Frontal cortex (tissue), 4 donors: ENCODE results near the gene TMEM201. TPM values are rescaled to one million over a fixed set of nuclear protein-coding genes. Genes with fewer than 3 reads are reported as not detected.

ENCODE experiments used
- DNase-seq, 2 donors: peaks; one replicate each; pipeline ENCODE4 v3.0.0; 2012; ENCODE audit warnings: low spot score in 2 of 2
- FAIRE-seq: peaks from 2 replicates; lab custom pipeline; 2012; peaks lifted over from hg19 to GRCh38; lab: Jason Lieb, UNC
- total RNA-seq: library from RNA; depleted of rRNA; stranded (reverse); fragments of >200 nt; gene quantifications from one replicate; pipeline ENCODE4 v1.2.3, GENCODE V29; 2014
- donor health status: control.
- donor health status: control.
- donor health status: control.

The TMEM201 gene
- total RNA-seq, 1 donor from 2014 or later = 3.7 TPM

DNA sequence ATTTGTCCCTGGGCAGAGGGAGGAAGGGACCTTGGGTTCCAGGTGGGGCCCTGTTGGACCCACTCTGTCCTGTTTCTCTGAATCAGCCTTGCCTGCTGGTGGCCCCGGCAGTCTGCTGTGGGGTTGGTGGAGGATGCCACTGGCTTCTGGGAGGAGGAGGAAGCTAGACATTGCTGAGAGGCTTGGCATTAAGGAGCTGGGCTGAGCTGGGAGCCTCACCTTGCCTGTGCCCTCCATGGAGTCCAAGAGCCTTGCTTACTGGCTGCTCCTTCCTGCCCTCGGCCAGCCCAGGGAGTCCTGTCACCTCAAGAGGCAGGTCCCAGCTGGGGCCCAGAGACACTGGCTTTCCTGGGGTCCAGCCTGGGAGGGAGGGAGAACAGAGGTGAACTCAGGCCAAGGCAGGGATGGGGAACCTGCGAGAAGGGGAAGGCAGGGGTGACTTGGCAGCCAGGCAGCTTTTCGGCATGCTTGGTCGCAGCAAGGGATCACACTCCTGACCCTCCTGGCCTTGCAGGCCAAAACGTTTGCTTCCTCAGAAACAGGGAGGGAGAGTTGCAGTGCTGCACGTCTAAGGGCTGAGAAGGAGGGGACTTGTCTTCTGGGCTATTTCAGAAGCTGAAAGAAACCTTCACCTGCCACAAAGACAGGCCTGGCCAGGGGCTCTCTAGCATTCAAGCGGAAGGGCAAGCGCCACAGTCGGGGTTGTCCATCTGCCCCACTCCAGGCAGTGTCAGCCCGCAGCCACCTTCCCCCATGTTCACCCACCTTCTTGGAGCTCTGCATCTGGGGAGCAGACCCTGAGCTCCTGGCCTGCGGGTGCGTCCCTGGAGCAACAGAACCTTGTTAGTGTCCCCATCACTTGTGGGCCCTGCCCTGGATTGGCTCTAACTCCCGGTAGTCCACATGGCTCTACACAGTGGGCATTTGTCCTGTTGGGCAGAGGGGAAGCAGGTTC is 8.9 kb downstream of the TMEM201 start:
- FAIRE-seq (no peak), DNase-seq (no peak)

DNA sequence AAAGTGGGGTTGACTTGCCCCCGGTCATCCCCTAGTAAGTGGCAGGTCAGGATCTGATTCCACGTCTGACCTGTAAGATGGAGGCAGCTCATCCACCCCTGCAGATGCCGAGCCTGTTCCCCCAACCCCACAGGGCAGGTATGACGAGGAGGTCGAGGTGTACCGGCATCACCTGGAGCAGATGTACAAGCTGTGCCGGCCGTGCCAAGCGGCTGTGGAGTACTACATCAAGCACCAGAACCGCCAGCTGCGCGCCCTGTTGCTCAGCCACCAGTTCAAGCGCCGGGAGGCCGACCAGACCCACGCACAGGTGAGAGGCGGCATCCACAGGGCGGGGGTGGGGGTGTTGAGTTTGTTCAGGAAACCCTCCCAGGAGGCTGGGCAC is 9.6 kb downstream of the TMEM201 start:
- DNase-seq = no peak
- FAIRE-seq = no peak

DNA sequence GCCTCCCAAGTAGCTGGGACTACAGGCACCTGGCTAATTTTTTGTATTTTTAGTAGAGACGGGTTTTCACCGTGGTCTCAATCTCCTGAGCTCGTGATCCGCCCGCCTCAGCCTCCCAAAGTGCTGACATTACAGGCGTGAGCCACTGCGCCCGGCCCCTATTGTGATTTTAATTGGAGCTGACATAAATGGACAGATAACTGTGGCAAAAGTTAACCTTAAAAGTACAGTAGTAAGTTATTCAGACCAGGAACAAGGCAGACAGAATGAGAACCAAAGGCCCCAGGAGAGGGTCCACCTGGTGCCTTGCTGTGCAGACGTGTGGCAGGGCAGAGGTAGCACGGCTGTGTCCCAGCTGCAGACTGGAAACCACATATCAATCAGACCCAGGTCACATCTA is 11.0 kb downstream of the TMEM201 start:
- DNase-seq (no peak), FAIRE-seq (no peak)

- no peak for DNase-seq
- FAIRE-seq = no peak
Measured at GRCh38 chr1:9600861-9601834, 12.4 kb downstream of the TMEM201 start.

- no peak for DNase-seq
- FAIRE-seq = no peak
Measured at GRCh38 chr1:9601942-9602793, 13.5 kb downstream of the TMEM201 start.

DNA sequence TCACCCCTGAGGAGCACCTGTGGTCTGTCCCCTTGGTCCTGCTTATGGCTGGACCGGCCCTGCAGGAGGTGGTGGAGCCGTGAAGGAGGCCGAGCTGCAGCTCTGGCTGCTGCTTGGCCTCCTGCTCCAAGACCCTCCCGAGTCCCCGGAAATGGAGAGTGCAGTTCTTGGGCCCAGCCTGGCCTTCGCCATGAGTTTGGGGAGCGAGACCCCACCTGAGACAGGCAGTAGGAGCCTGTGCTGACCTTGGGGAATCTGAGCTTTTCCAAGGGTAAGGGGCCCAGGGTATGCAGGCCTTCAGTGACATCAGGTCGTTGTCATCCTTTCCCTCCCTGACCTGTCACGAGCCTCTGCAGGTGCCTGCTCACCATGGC is 14.1 kb downstream of the TMEM201 start:
- FAIRE-seq (no peak), DNase-seq (no peak)

DNA sequence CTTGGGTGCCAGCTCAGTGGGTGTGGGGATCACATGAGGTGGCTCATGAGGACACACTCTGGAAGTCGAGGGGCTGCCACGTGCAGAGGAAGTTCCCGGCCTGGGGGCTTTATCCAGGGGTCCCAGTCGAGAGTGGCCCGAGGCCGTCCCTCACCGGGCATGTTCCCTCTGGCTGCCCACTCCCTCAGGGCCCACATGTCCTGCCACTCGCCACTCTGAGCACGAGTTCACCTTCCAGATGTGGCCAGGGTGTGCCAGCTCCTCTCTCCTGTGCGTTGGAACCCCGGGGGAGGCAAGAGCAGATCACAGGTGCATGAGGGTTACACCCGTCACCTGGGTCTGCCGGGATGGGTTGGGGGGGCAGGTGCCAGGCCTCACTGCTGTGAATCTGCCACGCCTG is 14.6 kb downstream of the TMEM201 start:
- FAIRE-seq = no peak
- no peak for DNase-seq

GRCh38 chr1:9603766-9604753 is 15.3 kb downstream of the TMEM201 start:
- DNase-seq (no peak), FAIRE-seq (no peak)

DNA sequence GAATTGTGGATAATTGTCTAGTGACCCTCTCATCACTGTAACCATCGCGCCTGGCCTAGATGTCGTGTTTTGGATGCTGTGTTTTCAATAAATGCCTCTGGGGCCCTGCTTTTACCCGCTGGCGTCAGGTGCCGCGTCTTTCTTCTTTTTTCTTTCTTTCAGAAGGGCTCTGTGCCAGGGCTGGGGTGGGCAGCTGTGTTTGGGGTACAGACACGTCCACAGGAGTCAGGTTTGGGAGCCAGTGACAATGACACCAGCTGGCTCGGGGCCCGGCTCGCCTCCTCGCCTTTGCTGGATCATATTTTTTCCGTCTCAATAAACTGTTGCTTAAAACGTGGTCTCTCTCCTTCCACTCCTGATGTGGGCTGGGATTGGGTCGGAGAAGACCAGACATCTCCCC is 16.1 kb downstream of the TMEM201 start:
- DNase-seq (no peak), FAIRE-seq (no peak)

- DNase-seq (no peak), FAIRE-seq (no peak)
Measured at GRCh38 chr1:9605946-9606455, 17.3 kb downstream of the TMEM201 start.

DNA sequence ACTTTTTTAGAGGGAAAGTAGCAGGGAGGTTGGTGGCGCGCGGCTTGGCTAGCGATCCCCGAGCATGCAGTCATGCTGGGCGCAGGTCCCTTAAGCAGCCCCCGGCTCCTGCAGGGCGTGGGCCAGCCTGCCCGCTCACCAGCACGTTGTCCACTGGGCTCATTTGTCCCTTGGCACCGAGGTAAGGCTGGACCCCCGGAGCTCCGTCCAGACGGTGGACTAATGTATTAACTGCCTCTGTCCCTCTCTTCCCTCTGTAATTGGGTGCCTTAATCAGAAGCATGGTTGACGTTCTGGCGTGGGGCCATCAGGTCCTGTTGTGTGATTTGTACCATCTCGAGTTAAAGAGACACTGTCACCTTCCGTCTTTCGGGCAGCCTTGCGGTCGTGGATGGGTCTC is 17.7 kb downstream of the TMEM201 start:
- DNase-seq = no peak
- no peak for FAIRE-seq

- peak in 1 of 2 donors; percentile 52 for DNase-seq
Measured at GRCh38 chr1:9606948-9607347, 18.2 kb downstream of the TMEM201 start.

DNA sequence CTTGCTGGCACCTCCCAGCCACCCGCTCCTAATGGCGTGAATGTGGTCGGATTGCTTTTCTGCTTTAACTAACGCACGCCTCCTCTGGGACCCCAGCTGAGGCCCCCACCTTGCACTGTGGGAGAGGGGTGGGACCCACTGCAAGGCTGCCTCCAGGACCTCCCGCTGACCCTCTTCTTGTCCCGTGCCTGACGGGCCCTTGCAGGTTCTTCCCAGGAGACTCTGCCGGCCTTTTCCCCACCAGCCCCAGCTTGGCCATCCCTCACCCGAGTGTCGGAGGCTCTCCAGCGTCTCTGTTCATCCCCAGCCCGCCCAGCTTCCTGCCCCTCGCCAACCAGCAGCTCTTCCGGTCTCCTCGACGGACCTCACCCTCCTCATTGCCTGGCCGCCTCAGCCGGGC is 18.6 kb downstream of the TMEM201 start:
- DNase-seq (no peak), FAIRE-seq (no peak)

More at GRCh38 chr1:9606948-9607347, 18.2 kb downstream of the TMEM201 start:
- FAIRE-seq = no peak

DNA sequence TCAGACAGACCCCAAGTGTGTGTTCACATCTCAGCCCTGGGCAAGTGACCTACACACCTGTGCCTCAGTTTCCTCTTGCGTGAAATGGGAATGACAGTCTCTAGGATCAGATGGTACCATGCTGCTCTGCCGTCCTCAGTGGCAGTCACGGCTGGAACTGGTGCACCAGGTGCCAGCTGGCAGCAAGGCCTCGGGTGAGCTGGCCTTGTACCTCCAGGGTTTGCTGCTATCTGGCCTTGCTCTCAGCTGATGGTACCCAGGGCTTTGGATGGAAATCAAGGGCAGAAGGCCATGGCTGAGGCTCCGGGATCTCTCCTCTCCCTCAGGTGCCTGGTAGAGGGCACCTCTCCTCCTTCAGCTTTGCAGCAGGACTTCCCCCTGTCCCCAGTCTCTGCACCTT is 21.3 kb downstream of the TMEM201 start:
- no peak for FAIRE-seq
- DNase-seq = no peak

DNA sequence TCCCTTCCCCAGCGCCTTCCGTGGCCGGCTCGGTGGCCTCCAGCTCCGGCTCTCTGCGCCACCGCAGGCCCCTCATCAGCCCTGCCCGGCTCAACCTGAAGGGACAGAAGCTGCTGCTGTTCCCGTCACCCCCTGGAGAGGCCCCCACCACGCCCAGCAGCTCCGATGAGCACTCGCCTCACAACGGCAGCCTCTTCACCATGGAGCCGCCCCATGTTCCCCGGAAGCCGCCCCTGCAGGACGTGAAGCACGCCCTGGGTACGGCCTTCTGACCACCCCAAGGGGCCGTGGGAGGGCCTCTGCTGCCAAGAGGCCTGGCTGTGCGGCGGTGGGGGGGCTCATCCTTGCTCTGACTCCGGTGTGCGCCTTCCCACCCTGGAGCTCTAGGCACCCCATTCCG is 21.8 kb downstream of the TMEM201 start:
- DNase-seq = no peak
- no peak for FAIRE-seq

- no peak for FAIRE-seq
- DNase-seq = no peak
Measured at GRCh38 chr1:9611716-9612115, 23.0 kb downstream of the TMEM201 start.

GRCh38 chr1:9612162-9612845 is 23.6 kb downstream of the TMEM201 start:
- no peak for FAIRE-seq
- DNase-seq = no peak
